Mesendoderm (in vitro differentiated cells): ENCODE data around the gene LDLRAD4.

Experiments
- DNase-seq: peaks from one replicate; pipeline ENCODE4 v3.0.0; 2013
- H2AK5ac ChIP-seq: 2 replicates; pipeline ENCODE4 v1.6.1; 2013; ENCODE audit warnings: low read length, inconsistent platforms
- H2BK120ac ChIP-seq: 2 replicates; pipeline ENCODE4 v1.6.1; 2013; ENCODE audit warnings: low read depth, mild to moderate bottlenecking, low read length, moderate library complexity, mixed read lengths
- H2BK15ac ChIP-seq: replicated peaks from 2 replicates; pipeline ENCODE4 v1.6.1; 2013; ENCODE audit warnings: low read depth, mild to moderate bottlenecking, moderate library complexity
- H2BK5ac ChIP-seq: 2 replicates; pipeline ENCODE4 v1.6.1; 2013; ENCODE audit warnings: low read length, inconsistent platforms
- H3K18ac ChIP-seq: 2 replicates; pipeline ENCODE4 v1.6.1; 2013; ENCODE audit warnings: mild to moderate bottlenecking, low read length, mixed read lengths
- H3K23ac ChIP-seq: one replicate; pipeline ENCODE4 v1.6.1; 2013; ENCODE audit warnings: low read length
- H3K27ac ChIP-seq: 2 replicates; pipeline ENCODE4 v1.5.1; 2013; ENCODE audit warnings: low read depth, mild to moderate bottlenecking, inconsistent platforms, low read length, moderate library complexity
- H3K27me3 ChIP-seq: 2 replicates; pipeline ENCODE4 v1.6.1; 2013; ENCODE audit warnings: low read length, control low read depth, mild to moderate bottlenecking, inconsistent platforms; ENCODE audit not compliant: insufficient read depth, poor library complexity
- H3K36me3 ChIP-seq: 2 replicates; pipeline ENCODE4 v1.6.1; 2013; ENCODE audit warnings: low read length, inconsistent platforms; ENCODE audit not compliant: control insufficient read depth, insufficient read depth
- H3K4ac ChIP-seq: one replicate; pipeline ENCODE4 v1.6.1; 2013; ENCODE audit warnings: low read depth, mild to moderate bottlenecking, low read length, moderate library complexity
- H3K4me1 ChIP-seq: 2 replicates; pipeline ENCODE4 v1.6.1; 2013; ENCODE audit warnings: low read depth, low read length, inconsistent platforms; ENCODE audit not compliant: control insufficient read depth
- H3K4me2 ChIP-seq: 2 replicates; pipeline ENCODE4 v1.6.1; 2013; ENCODE audit warnings: low read length
- H3K4me3 ChIP-seq: 2 replicates; pipeline ENCODE4 v1.5.1; 2013; ENCODE audit warnings: mild to moderate bottlenecking, low read length
- H3K56ac ChIP-seq: one replicate; pipeline ENCODE4 v1.6.1; 2013; ENCODE audit warnings: low read length
- H3K79me1 ChIP-seq: 2 replicates; pipeline ENCODE4 v1.6.1; 2013; ENCODE audit warnings: low read length, inconsistent platforms
- H3K79me2 ChIP-seq: 2 replicates; pipeline ENCODE4 v1.6.1; 2013; ENCODE audit warnings: mild to moderate bottlenecking, low read length; ENCODE audit not compliant: control insufficient read depth, insufficient read depth
- H3K9ac ChIP-seq: 2 replicates; pipeline ENCODE4 v1.6.1; 2013; ENCODE audit warnings: low read length, inconsistent platforms
- H4K5ac ChIP-seq: one replicate; pipeline ENCODE4 v1.6.1; 2013; ENCODE audit warnings: low read length
- H4K8ac ChIP-seq: one replicate; pipeline ENCODE4 v1.6.1; 2013; ENCODE audit warnings: low read depth, mild to moderate bottlenecking, control low read depth, low read length, moderate library complexity
- WGBS: extraction: QIAGEN DNeasy Blood & Tissue Kit; methylation state at CpG from one replicate; pipeline ENCODE4 v1.1.7; 2013; ENCODE audit warnings: low lambda C conversion rate, missing lambda C conversion rate; ENCODE audit not compliant: insufficient coverage; ENCODE audit errors: extremely low coverage; 5-methylcytosine and 5-hydroxymethylcytosine counted together

Gene LDLRAD4

GRCh38 chr18:13374468-13375301 lies 156.1 kb downstream of the LDLRAD4 start:
- no peak overlapping the region for H2AK5ac ChIP-seq
- H3K79me2 ChIP-seq, result no peaks in the 10 kb centered on the region
- H3K9ac ChIP-seq, result no peak overlapping the region
- H4K5ac ChIP-seq, result no peak overlapping the region
- H3K18ac ChIP-seq, result no peak overlapping the region
- H3K36me3 ChIP-seq, result no peaks in the 10 kb centered on the region
- no peaks in the 10 kb centered on the region for H3K27me3 ChIP-seq
- no peak overlapping the region for H3K23ac ChIP-seq
- H3K4me1 ChIP-seq, result no peaks in the 10 kb centered on the region
- no peak overlapping the region for H2BK5ac ChIP-seq
- WGBS, result no CpG with 5 or more reads among the region's 17 CpGs
- H2BK120ac ChIP-seq, result no peak overlapping the region
- H2BK15ac ChIP-seq, result no peak overlapping the region
- no peak overlapping the region for H3K56ac ChIP-seq
- peak; percentile 77 for DNase-seq
- H3K4me2 ChIP-seq, result no peak overlapping the region
- H3K4ac ChIP-seq, result no peak overlapping the region
- H3K4me3 ChIP-seq, result no peak overlapping the region
- H4K8ac ChIP-seq, result no peak overlapping the region
- no peaks in the 10 kb centered on the region for H3K79me1 ChIP-seq
- no peak overlapping the region for H3K27ac ChIP-seq

- Histone ChIP-seq H2BK5ac (no peak overlapping the region), H3K27me3 (no peaks in the 10 kb centered on the region), H3K4ac (no peak overlapping the region), H3K18ac (no peak overlapping the region), H2AK5ac (no peak overlapping the region), H3K27ac (no peak overlapping the region), H2BK120ac (no peak overlapping the region), H3K36me3 (no peaks in the 10 kb centered on the region), H2BK15ac (no peak overlapping the region), H3K4me3 (no peak overlapping the region), H3K56ac (no peak overlapping the region), H3K4me1 (no peaks in the 10 kb centered on the region), H3K9ac (no peak overlapping the region), H4K5ac (no peak overlapping the region), H3K79me2 (no peaks in the 10 kb centered on the region), H4K8ac (no peak overlapping the region), H3K23ac (no peak overlapping the region), H3K4me2 (no peak overlapping the region), H3K79me1 (no peaks in the 10 kb centered on the region)
- WGBS, result no CpG with 5 or more reads among the region's 19 CpGs
- peak; percentile 73 for DNase-seq
Observed at GRCh38 chr18:13375302-13376255, 157.0 kb downstream of the LDLRAD4 start.

GRCh38 chr18:13376298-13376840 lies 157.8 kb downstream of the LDLRAD4 start:
- DNase-seq, result no peak

GRCh38 chr18:13376841-13377351 lies 158.3 kb downstream of the LDLRAD4 start:
- Histone ChIP-seq H3K4me1 (no peaks in the 10 kb centered on the region), H3K79me2 (no peaks in the 10 kb centered on the region), H3K23ac (no peak overlapping the region), H3K4me2 (no peak overlapping the region), H4K5ac (no peak overlapping the region), H2BK120ac (no peak overlapping the region), H3K9ac (no peak overlapping the region), H3K36me3 (no peaks in the 10 kb centered on the region), H4K8ac (no peak overlapping the region), H3K79me1 (no peaks in the 10 kb centered on the region), H3K4ac (no peak overlapping the region), H3K4me3 (no peak overlapping the region), H2BK15ac (no peak overlapping the region), H2AK5ac (no peak overlapping the region), H3K18ac (no peak overlapping the region), H3K27ac (no peak overlapping the region), H2BK5ac (no peak overlapping the region), H3K56ac (no peak overlapping the region), H3K27me3 (no peaks in the 10 kb centered on the region)
- DNase-seq, result no peak
- WGBS, result no CpG with 5 or more reads among the region's 14 CpGs

More at GRCh38 chr18:13376298-13376840, 157.8 kb downstream of the LDLRAD4 start:
- H4K5ac ChIP-seq, result no peak overlapping the region
- H2AK5ac ChIP-seq, result no peak overlapping the region
- no peak overlapping the region for H3K9ac ChIP-seq
- H2BK5ac ChIP-seq, result no peak overlapping the region
- H2BK15ac ChIP-seq, result no peak overlapping the region
- no peaks in the 10 kb centered on the region for H3K27me3 ChIP-seq
- H3K79me2 ChIP-seq, result no peaks in the 10 kb centered on the region
- no peak overlapping the region for H3K27ac ChIP-seq
- H3K18ac ChIP-seq, result no peak overlapping the region
- no peak overlapping the region for H3K23ac ChIP-seq
- WGBS, result no CpG with 5 or more reads among the region's 23 CpGs
- no peak overlapping the region for H3K56ac ChIP-seq
- no peaks in the 10 kb centered on the region for H3K36me3 ChIP-seq
- no peak overlapping the region for H3K4ac ChIP-seq
- H3K4me3 ChIP-seq, result no peak overlapping the region
- H3K79me1 ChIP-seq, result no peaks in the 10 kb centered on the region
- no peak overlapping the region for H4K8ac ChIP-seq
- no peak overlapping the region for H3K4me2 ChIP-seq
- H3K4me1 ChIP-seq, result no peaks in the 10 kb centered on the region
- H2BK120ac ChIP-seq, result no peak overlapping the region

- Histone ChIP-seq H3K18ac (no peak overlapping the region), H2BK120ac (no peak overlapping the region), H4K5ac (no peak overlapping the region), H2BK15ac (no peak overlapping the region), H3K27ac (no peak overlapping the region), H3K4me1 (no peaks in the 10 kb centered on the region), H3K79me2 (no peaks in the 10 kb centered on the region), H3K23ac (no peak overlapping the region), H4K8ac (no peak overlapping the region), H3K36me3 (no peaks in the 10 kb centered on the region), H3K79me1 (no peaks in the 10 kb centered on the region), H2AK5ac (no peak overlapping the region), H3K4ac (no peak overlapping the region), H3K27me3 (no peaks in the 10 kb centered on the region), H3K4me2 (no peak overlapping the region), H3K56ac (no peak overlapping the region), H2BK5ac (no peak overlapping the region), H3K4me3 (no peak overlapping the region), H3K9ac (no peak overlapping the region)
- no peak for DNase-seq
- WGBS, result no CpG with 5 or more reads among the region's 8 CpGs
Observed at GRCh38 chr18:13377496-13377895, 158.9 kb downstream of the LDLRAD4 start.
